OCI-LY7 (cell line): ENCODE measurements around the gene ESRP2.

Source experiments
- CTCF ChIP-seq: fragments of 200-600 bp; sonication (generic); conservative IDR thresholded peaks from 2 replicates; pipeline ENCODE4 v1.5.1; 2014; ENCODE audit warnings: mild to moderate bottlenecking, antibody characterized with exemption, low read length, moderate library complexity, mixed read lengths
- EZH2phosphoT487 ChIP-seq: fragments of 200-600 bp; sonication (generic); IDR thresholded peaks from 2 replicates; pipeline ENCODE4 v1.6.1; 2018; ENCODE audit warnings: low read depth, borderline replicate concordance, mild to moderate bottlenecking, mixed run types, antibody characterized with exemption, low read length, moderate library complexity, mixed read lengths

- TF ChIP-seq CTCF = no peak
- TF ChIP-seq EZH2phosphoT487 = no peak
Observed at GRCh38 chr16:68223072-68223471, 12.9 kb downstream of the ESRP2 start.
